ENCODE results near the gene GNAS. TPM values are rescaled to one million over a fixed set of nuclear protein-coding genes. Genes with fewer than 3 reads are reported as not detected.

Gene GNAS
- total and polyA plus RNA-seq, 9 of the 15 experiments (the other 6 are each of a cell fraction or from before 2014, with no cell fraction given) = 128 to 648 (median 266) TPM

DNA sequence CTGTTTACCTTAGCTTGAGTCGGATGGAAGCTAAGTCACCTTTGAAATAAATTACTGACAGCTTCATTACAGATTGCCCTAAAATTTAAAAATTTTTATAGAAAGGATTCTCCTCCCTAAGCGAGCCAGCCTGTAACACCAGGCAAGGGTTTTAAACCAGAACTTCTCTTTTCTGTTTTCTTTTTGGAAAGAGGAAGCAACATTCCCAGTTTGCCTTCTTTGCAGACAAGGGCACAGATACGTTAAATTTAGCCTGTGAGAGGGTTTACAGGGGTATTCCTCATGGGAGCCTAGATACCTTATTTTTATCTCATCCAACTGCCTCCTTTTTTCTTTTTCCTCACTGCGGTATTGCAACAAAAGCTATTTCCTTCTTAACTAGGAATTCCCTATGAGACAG is 45.0 kb downstream of the GNAS start (continued):
- TF ChIP-seq, protein P1, sequence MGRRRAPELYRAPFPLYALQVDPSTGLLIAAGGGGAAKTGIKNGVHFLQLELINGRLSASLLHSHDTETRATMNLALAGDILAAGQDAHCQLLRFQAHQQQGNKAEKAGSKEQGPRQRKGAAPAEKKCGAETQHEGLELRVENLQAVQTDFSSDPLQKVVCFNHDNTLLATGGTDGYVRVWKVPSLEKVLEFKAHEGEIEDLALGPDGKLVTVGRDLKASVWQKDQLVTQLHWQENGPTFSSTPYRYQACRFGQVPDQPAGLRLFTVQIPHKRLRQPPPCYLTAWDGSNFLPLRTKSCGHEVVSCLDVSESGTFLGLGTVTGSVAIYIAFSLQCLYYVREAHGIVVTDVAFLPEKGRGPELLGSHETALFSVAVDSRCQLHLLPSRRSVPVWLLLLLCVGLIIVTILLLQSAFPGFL (CRISPR knock-in tag; IDR thresholded peaks at IDR 0.05) = no peak
- no peak for TF ChIP-seq SRF (CRISPR knock-in tag; IDR thresholded peaks at IDR 0.05)
- no peak for TF ChIP-seq MNT (conservative IDR thresholded peaks at IDR 0.05)
- no peak for TF ChIP-seq SAP30 (IDR thresholded peaks at IDR 0.05; ENCODE audit: borderline replicate concordance, insufficient read depth, low read depth, low read length, poor library complexity, severe bottlenecking)
- TF ChIP-seq SNAPC5 (CRISPR knock-in tag; IDR thresholded peaks at IDR 0.05) = no peak

- Histone ChIP-seq H3K27ac (ENCODE audit: extremely low read depth, low read depth, low read length) (no peak overlapping the region), H3K9me1 (ENCODE audit: control insufficient read depth, insufficient read depth, low read length) (no peaks in the 10 kb centered on the region), H3K79me2 (ENCODE audit: control insufficient read depth, insufficient read depth, low read length) (peaks cover 88% of the 10 kb centered on the region), H3K36me3 (ENCODE audit: control insufficient read depth, insufficient read depth, low read length) (peaks cover 89% of the 10 kb centered on the region), H2AFZ (ENCODE audit: low read depth, low read length) (no peak overlapping the region), H3K4me2 (ENCODE audit: insufficient read depth, low read length) (no peak overlapping the region), H3K27me3 (ENCODE audit: control insufficient read depth in 2 of 2, insufficient read depth in 2 of 2, low read length in 2 of 2) (no peaks in the 10 kb centered on the region), H3K4me3 (no peak overlapping the region), H3K9ac (ENCODE audit: insufficient read depth in 1 of 2, low read depth in 2 of 2, low read length in 2 of 2) (no peak overlapping the region), H4K20me1 (replicated peaks; ENCODE audit: control insufficient read depth, insufficient read depth, low read length) (no peaks in the 10 kb centered on the region; the same call in 1 of the 2 replicates), H3K4me1 (replicated peaks in 1 of 2; ENCODE audit: control insufficient read depth in 2 of 2, insufficient read depth in 2 of 2, low read length in 2 of 2) (peaks cover 3 to 11% of the 10 kb centered on the region in 2 experiments; a peak in 4 of 5 replicates), H3K9me3 (replicated peaks; ENCODE audit: control insufficient read depth, insufficient read depth, low read depth, low read length) (no peaks in the 10 kb centered on the region)
- ChIA-PET CTCF (ENCODE audit: low intra/inter-chr PET ratio) (no interaction called here), POLR2A (interaction anchor here (0.6 to 2.2 kb wide), 9 partner anchors 9 to 282 kb away, joined by 3 to 9 read pairs (median 4); partner anchors contain the start of gene TUBB1)
- DNase-seq (ENCODE audit: extremely low read depth in 1 of 4, low spot score in 3 of 4) (no peak), ATAC-seq (no peak), FAIRE-seq (no peak)
- in situ Hi-C loops (cut with MboI) (no loop called here), intact Hi-C loops (cut with micrococcal nuclease) (no loop called here)
- 93% methylated on average over 14 of the region's 15 CpGs for WGBS (ENCODE audit: insufficient coverage, low coverage, missing lambda C conversion rate)
- BruUV-seq (replicated peaks) = no TSS peak
- TF ChIP-seq SMARCC2 (IDR thresholded peaks at IDR 0.05; ENCODE audit: low read depth) (no peak), POLR2AphosphoS5 (IDR thresholded peaks at IDR 0.05; ENCODE audit: control insufficient read depth, insufficient read depth, low read depth, low read length) (peak; percentile 26; the same call in 1 of the 2 replicates)
Measured at GRCh38 chr20:58898629-58899408, 46.3 kb downstream of the GNAS start.
